Mesenchymal stem cell (in vitro differentiated cells and primary cell): ENCODE data around the gene PDZD2.

Experiments used
- DNase-seq: peaks from one replicate; pipeline ENCODE4 v3.0.0-alpha.2; 2013
- H2AFZ ChIP-seq: one replicate; pipeline ENCODE4 v1.6.1; 2013; ENCODE audit warnings: low read depth, mild to moderate bottlenecking, control low read depth, inconsistent platforms, low read length, moderate library complexity
- H2AK5ac ChIP-seq: 2 replicates; pipeline ENCODE4 v1.6.1; 2013; ENCODE audit warnings: low read length, moderate library complexity, mild to moderate bottlenecking, inconsistent platforms; ENCODE audit not compliant: severe bottlenecking
- H2BK120ac ChIP-seq: one replicate; pipeline ENCODE4 v1.6.1; 2013; ENCODE audit warnings: low read depth, mild to moderate bottlenecking, inconsistent platforms, low read length, moderate library complexity
- H2BK12ac ChIP-seq, 2 experiments: one replicate each; pipeline ENCODE4 v1.6.1; 2013; ENCODE audit warnings: inconsistent platforms in 2 of 2, low read length in 2 of 2, mild to moderate bottlenecking in 2 of 2, moderate library complexity in 2 of 2, control low read depth in 1 of 2
- H2BK15ac ChIP-seq: one replicate; pipeline ENCODE4 v1.6.1; 2013; ENCODE audit warnings: mild to moderate bottlenecking, low read depth, inconsistent platforms; ENCODE audit not compliant: poor library complexity, severe bottlenecking
- H2BK5ac ChIP-seq: 2 replicates; pipeline ENCODE4 v1.6.1; 2013; ENCODE audit warnings: low read depth, mild to moderate bottlenecking, low read length, control low read depth, inconsistent platforms; ENCODE audit not compliant: poor library complexity, severe bottlenecking
- H3K14ac ChIP-seq, 2 experiments: one replicate each; pipeline ENCODE4 v1.6.1; 2013; ENCODE audit warnings: inconsistent platforms in 2 of 2, low read length in 2 of 2, control low read depth in 1 of 2, mild to moderate bottlenecking in 1 of 2, moderate library complexity in 1 of 2
- H3K18ac ChIP-seq, 2 experiments: one replicate each; pipeline ENCODE4 v1.6.1; 2013; ENCODE audit warnings: inconsistent platforms in 2 of 2, low read length in 2 of 2, control low read depth in 1 of 2, low read depth in 1 of 2, mild to moderate bottlenecking in 1 of 2
- H3K23ac ChIP-seq, 2 experiments: one replicate each; pipeline ENCODE4 v1.6.1; 2013; ENCODE audit warnings: inconsistent platforms in 2 of 2, low read length in 2 of 2, mild to moderate bottlenecking in 2 of 2, moderate library complexity in 2 of 2, control low read depth in 1 of 2
- H3K27ac ChIP-seq: 2 replicates; pipeline ENCODE4 v1.5.1; 2013; ENCODE audit warnings: mild to moderate bottlenecking, moderate library complexity, low read length, control low read depth, inconsistent platforms; ENCODE audit not compliant: poor library complexity, severe bottlenecking
- H3K27me3 ChIP-seq, 2 experiments: 2 replicates each; pipeline versions ENCODE4 v1.6.1 to v1.7.0; 2013; ENCODE audit warnings: low read length in 2 of 2, mild to moderate bottlenecking in 2 of 2, moderate library complexity in 2 of 2, control low read depth in 1 of 2, inconsistent platforms in 1 of 2; ENCODE audit not compliant: control insufficient read depth in 1 of 2, insufficient read depth in 1 of 2
- H3K36me3 ChIP-seq, 2 experiments: 2 replicates each; pipeline versions ENCODE4 v1.6.1 to v1.7.0; 2013; ENCODE audit warnings: low read length in 2 of 2, control low read depth in 1 of 2, inconsistent platforms in 1 of 2, low read depth in 1 of 2, mild to moderate bottlenecking in 1 of 2; ENCODE audit not compliant: insufficient read depth in 2 of 2, control insufficient read depth in 1 of 2
- H3K4ac ChIP-seq, 2 experiments: one replicate each; pipeline ENCODE4 v1.6.1; 2013; ENCODE audit warnings: inconsistent platforms in 2 of 2, low read length in 2 of 2, mild to moderate bottlenecking in 2 of 2, moderate library complexity in 2 of 2, control low read depth in 1 of 2, low read depth in 1 of 2
- H3K4me1 ChIP-seq: 2 replicates; pipeline ENCODE4 v1.6.1; 2013; ENCODE audit warnings: low read depth, low read length, control low read depth; ENCODE audit not compliant: control insufficient read depth, insufficient read depth
- H3K4me2 ChIP-seq: 2 replicates; pipeline ENCODE4 v1.6.1; 2013; ENCODE audit warnings: low read length, mild to moderate bottlenecking, inconsistent platforms; ENCODE audit not compliant: poor library complexity, severe bottlenecking
- H3K4me3 ChIP-seq, 2 experiments: 2 replicates each; pipeline versions ENCODE4 v1.5.1 to v1.7.0; 2013; ENCODE audit warnings: low read length in 2 of 2, mild to moderate bottlenecking in 2 of 2, control low read depth in 1 of 2, low read depth in 1 of 2; ENCODE audit not compliant: insufficient read depth in 1 of 2
- H3K79me1 ChIP-seq: replicated peaks from 2 replicates; pipeline ENCODE4 v1.6.1; 2013; ENCODE audit warnings: mild to moderate bottlenecking, control low read depth, low read length, inconsistent platforms; ENCODE audit not compliant: poor library complexity, severe bottlenecking
- H3K9ac ChIP-seq: 2 replicates; pipeline ENCODE4 v1.7.0; 2013; ENCODE audit warnings: mild to moderate bottlenecking, low read length, moderate library complexity
- H3K9me3 ChIP-seq: 2 replicates; pipeline ENCODE4 v1.7.0; 2013; ENCODE audit warnings: mild to moderate bottlenecking, low read length; ENCODE audit not compliant: control insufficient read depth
- H4K8ac ChIP-seq: one replicate; pipeline ENCODE4 v1.6.1; 2013; ENCODE audit warnings: inconsistent platforms, mild to moderate bottlenecking, low read length, moderate library complexity
- H4K91ac ChIP-seq: one replicate; pipeline ENCODE4 v1.6.1; 2013; ENCODE audit warnings: mild to moderate bottlenecking, low read length, inconsistent platforms
- WGBS: methylation state at CpG from one replicate; pipeline ENCODE4 v1.1.7; 2013; ENCODE audit warnings: mixed read lengths; 5-methylcytosine and 5-hydroxymethylcytosine counted together

Gene PDZD2

GRCh38 chr5:31939151-31939550, 300.2 kb downstream of the PDZD2 start:
- 95% methylated on average over 5 of the region's 5 CpGs for WGBS
- no peak overlapping the region for H4K91ac ChIP-seq
- no peak overlapping the region for H3K23ac ChIP-seq
- no peak overlapping the region for H2BK5ac ChIP-seq
- H2BK12ac ChIP-seq: no peak overlapping the region
- H2AFZ ChIP-seq: no peak overlapping the region
- H3K36me3 ChIP-seq: no peaks in the 10 kb centered on the region
- no peak overlapping the region for H3K4me3 ChIP-seq
- H3K79me1 ChIP-seq: no peaks in the 10 kb centered on the region
- peaks cover 0 to 46% of the 10 kb centered on the region in 2 experiments for H3K27me3 ChIP-seq
- no peak overlapping the region for H3K14ac ChIP-seq
- H3K18ac ChIP-seq: no peak overlapping the region
- H3K9ac ChIP-seq: no peak overlapping the region
- DNase-seq: peak; percentile 13
- H3K4me2 ChIP-seq: no peak overlapping the region
- H2BK15ac ChIP-seq: no peak overlapping the region
- H2BK120ac ChIP-seq: no peak overlapping the region
- no peak overlapping the region for H3K27ac ChIP-seq
- H3K4ac ChIP-seq: no peak overlapping the region
- no peak overlapping the region for H2AK5ac ChIP-seq
- no peak overlapping the region for H4K8ac ChIP-seq
- no peaks in the 10 kb centered on the region for H3K4me1 ChIP-seq
- H3K9me3 ChIP-seq: no peaks in the 10 kb centered on the region

- H3K4me3 ChIP-seq: no peak overlapping the region
- no peak overlapping the region for H3K27ac ChIP-seq
- no peak overlapping the region for H3K9ac ChIP-seq
- H3K14ac ChIP-seq: no peak overlapping the region
- no peak overlapping the region for H3K4ac ChIP-seq
- H3K4me1 ChIP-seq: peaks cover 2% of the 10 kb centered on the region
- no peak overlapping the region for H2BK15ac ChIP-seq
- no peak for DNase-seq
- H3K23ac ChIP-seq: no peak overlapping the region
- no peak overlapping the region for H2AFZ ChIP-seq
- no peaks in the 10 kb centered on the region for H3K79me1 ChIP-seq
- no peak overlapping the region for H2AK5ac ChIP-seq
- H4K8ac ChIP-seq: no peak overlapping the region
- H3K18ac ChIP-seq: no peak overlapping the region
- H2BK120ac ChIP-seq: no peak overlapping the region
- H2BK5ac ChIP-seq: no peak overlapping the region
- no peak overlapping the region for H3K4me2 ChIP-seq
- WGBS: 91% methylated on average over 4 of the region's 4 CpGs
- no peak overlapping the region for H2BK12ac ChIP-seq
- no peaks in the 10 kb centered on the region for H3K9me3 ChIP-seq
- no peak overlapping the region for H4K91ac ChIP-seq
- H3K27me3 ChIP-seq: peaks cover 0 to 44% of the 10 kb centered on the region in 2 experiments
- H3K36me3 ChIP-seq: no peaks in the 10 kb centered on the region
Observed at GRCh38 chr5:31941151-31941755, 302.3 kb downstream of the PDZD2 start.

- Histone ChIP-seq H2AFZ (no peak overlapping the region), H4K8ac (no peak overlapping the region), H3K14ac (no peak overlapping the region), H3K4ac (no peak overlapping the region), H3K4me2 (no peak overlapping the region), H2BK5ac (no peak overlapping the region), H3K9me3 (no peaks in the 10 kb centered on the region), H3K27ac (no peak overlapping the region), H3K79me1 (no peaks in the 10 kb centered on the region), H3K36me3 (no peaks in the 10 kb centered on the region), H2BK120ac (no peak overlapping the region), H3K18ac (no peak overlapping the region), H3K23ac (no peak overlapping the region), H4K91ac (no peak overlapping the region), H3K4me1 (peaks cover 2% of the 10 kb centered on the region), H3K4me3 (no peak overlapping the region), H2BK15ac (no peak overlapping the region), H3K27me3 (peaks cover 0 to 38% of the 10 kb centered on the region in 2 experiments), H3K9ac (no peak overlapping the region), H2AK5ac (no peak overlapping the region), H2BK12ac (no peak overlapping the region)
- 62% methylated on average over 11 of the region's 11 CpGs for WGBS
- DNase-seq: peak; percentile 90
Observed at GRCh38 chr5:31942546-31942945, 303.6 kb downstream of the PDZD2 start.

GRCh38 chr5:31944684-31945445, 305.9 kb downstream of the PDZD2 start:
- Histone ChIP-seq H2BK5ac (no peak overlapping the region), H3K79me1 (no peaks in the 10 kb centered on the region), H4K8ac (no peak overlapping the region), H3K9me3 (no peaks in the 10 kb centered on the region), H3K9ac (no peak overlapping the region), H2BK120ac (no peak overlapping the region), H3K4me3 (no peak overlapping the region), H3K4me1 (peaks cover 4% of the 10 kb centered on the region), H3K4ac (no peak overlapping the region), H2AK5ac (no peak overlapping the region), H3K36me3 (no peaks in the 10 kb centered on the region), H3K14ac (no peak overlapping the region), H3K18ac (no peak overlapping the region), H3K23ac (no peak overlapping the region), H2BK12ac (no peak overlapping the region), H2AFZ (no peak overlapping the region), H3K4me2 (no peak overlapping the region), H3K27me3 (peaks cover 0 to 32% of the 10 kb centered on the region in 2 experiments), H3K27ac (no peak overlapping the region), H2BK15ac (no peak overlapping the region), H4K91ac (peak overlapping the region; percentile 54)
- WGBS: 78% methylated on average over 13 of the region's 13 CpGs
- peak; percentile 9 for DNase-seq
